ENCODE results near the gene NDUFB6.
A peak's percentile ranks its signal among the peaks of the same experiment; 100 is the strongest.
"Not testable (repeated sequence)": the region's sequence is repeated elsewhere in the genome, so short reads cannot be mapped to it uniquely, and the experiment has no call there.

NDUFB6 gene

DNA sequence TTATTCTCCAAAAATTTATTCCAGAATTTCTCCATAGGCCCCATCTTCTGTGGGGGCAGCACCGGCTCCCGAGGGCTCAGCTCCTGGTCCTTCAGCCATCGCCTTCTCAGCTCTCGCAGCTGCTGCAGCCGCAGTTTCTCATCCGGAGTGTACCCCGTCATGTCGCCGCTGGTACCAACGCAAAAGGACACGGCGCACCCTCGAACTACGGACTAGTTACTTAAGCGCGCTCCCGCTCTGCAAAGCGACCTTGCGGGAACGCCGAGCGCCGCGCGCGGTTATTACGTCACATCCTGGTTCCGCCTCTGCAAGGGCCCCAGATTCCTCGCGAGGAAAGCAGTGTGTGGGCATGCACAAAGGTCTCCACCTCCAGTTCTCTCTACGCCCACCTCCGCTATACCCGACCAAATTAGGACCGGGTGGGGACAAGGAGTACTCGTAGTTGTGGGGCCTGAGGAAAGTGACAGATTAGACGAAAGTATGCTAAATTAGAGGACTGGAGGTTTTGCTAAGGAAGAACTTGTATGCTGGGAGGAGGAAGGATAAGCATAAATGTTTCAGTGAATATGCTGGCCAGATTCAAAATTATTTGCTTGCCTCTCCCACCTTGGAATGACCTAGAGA lies at the start of gene NDUFB6:
NDUFB6 (minus strand) TSS at position 260 of the 624 bp plus-strand sequence; CDS start at position 161, 99 bp downstream.
- DNase-seq = peak; percentile 62

DNA sequence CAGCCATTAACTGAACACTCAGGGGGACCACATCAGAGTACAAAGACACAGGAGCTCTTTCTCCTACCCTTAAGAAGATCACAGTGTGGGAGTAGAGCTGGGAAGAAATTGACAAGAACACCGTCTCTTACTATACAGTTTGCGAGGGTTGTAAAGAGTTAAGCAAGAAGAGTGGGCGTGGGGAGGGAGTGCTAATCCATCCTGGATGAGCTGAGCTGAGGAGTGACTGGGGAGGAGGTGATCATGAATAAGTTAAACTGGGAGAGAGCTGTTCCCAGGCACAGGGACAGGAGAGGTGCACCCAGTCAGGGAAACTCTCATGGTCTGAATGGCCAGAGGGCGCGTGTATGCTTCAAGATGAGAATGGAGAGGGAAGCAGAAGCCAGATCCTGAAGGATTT lies 45.3 kb upstream of the NDUFB6 start:
- no peak for DNase-seq

DNA sequence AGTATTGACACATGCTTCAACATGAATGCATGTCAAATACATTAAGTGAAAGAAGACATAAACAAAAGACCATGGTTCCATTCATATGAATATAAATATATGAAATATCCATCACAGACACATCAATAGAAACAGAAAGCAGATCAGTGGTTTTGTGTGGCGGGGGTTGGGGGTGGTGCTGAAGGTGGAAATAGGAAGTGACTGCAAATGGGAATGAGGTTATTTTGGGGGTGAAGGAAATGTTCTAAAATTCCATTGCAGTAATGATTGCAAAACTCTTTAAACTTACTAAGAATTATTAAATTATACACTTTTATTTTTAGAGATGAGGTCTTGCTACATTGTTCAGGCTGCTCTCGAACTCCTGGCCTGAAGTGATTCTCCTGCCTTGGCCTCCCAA lies 33.9 kb upstream of the NDUFB6 start:
- no peak for DNase-seq

DNA sequence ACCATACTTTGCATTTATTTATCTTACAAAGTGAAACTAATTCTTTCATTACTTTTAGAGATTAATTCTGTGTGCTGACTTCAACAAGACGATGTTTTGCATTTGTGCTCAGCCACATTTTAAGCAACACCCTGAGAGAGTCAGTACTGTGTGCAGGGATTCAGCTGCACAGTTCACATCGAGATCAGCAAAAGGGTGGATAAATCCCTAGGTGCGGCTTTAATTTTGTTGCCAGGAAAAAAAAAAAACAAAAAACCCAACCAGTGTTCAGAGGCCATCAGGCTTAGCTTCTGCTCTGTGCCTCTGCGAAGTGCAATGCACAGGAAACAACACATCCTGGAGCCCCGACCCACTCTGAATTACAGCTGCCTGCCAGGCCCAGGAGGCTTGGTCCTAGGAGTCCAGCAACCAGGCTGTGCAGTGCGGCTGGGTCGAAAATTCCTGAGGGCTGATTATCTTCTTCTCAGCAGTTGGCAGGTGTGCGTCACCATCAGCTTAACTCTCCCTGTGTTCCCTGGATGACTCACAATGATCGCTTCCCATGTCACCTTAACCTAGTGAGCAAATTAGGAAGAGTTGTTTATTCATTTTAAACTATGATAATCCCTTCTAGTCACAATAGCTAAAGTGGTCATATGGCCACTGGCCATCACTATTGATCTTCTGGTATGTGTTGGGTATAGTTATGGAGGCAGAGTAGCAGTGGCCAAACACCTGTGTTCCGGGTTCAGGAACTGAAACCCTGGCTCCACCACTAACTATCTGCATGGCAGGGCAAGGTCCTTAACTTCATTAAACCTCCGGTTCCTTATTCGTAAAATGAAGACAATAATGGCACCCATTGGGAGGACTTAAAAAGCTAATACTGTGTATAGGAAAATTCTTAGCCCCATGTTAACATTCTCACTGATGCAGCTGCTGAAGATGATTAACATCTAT lies 31.2 kb upstream of the NDUFB6 start:
- no peak for DNase-seq

DNA sequence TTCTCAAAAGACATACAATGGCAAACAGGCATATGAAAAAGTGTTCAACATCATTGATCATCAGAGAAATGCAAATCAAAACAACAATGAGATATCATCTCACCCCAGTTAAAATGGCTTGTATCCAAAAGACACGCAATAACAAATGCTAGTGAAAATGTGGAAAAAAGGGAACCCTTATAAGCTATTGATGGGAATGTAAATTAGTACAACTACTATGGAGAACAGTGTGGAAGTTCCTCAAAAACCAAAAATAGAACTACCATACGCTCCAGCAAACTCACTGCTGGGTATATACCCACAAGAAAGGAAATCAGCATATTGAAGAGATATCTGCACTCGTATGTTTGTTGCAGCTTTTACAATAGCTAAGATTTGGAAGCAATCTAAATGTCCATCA lies 26.1 kb upstream of the NDUFB6 start:
- DNase-seq = not testable (repeated sequence)

DNA sequence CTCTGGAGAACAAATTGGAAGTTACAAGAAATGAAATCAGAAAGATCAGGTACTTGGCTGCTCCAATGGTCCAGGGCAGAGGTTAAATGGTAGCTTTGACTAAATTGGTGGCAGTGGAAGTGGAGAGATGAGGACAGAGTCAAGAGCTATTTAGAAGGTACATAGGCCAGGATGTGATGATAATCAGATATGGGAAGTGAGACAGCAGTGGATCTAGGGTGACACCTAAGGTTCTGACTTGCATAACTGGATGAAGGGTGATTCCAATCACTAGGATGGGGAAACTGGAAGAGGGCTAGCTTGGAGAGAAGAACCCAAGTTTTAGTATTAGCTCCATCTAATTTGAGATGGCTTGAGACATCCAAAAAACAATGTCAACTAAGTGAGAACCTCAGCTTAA lies 24.0 kb upstream of the NDUFB6 start:
- no peak for DNase-seq

DNA sequence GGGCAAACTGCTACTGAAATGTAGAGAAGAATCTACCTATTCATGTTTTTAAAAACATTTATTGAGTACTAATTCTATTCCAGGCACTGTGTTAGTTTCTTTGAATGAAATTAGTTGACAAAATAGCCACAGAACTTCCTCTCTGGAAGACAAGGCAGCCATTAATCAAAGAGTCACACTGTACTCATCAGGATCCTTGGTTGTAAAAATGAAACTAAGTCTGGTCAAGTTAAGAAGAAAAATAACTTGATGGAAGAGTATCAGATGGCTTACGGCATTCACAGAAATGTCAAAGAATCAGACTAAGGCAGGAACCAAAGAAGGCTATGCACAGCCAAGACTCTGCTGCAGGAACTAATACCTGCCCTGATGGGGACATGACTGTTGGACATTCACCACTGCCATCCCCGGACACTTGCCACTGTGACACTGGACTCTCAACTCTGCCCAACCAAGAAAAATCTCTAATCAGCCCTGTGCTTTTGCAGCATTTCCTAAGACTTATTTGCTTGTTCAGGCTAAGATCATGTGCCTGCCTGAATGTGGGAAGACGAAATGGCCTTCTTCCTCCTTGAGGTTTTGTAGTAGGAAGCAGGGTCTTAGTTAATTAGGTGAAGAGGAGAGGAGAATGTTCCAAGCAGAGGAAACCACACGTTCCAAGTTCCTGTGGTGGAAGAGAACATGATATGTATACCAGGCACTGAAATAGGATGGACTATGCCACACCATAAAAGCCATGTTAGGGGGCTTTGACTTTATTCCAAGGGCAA lies 23.3 kb upstream of the NDUFB6 start:
- DNase-seq = no peak

DNA sequence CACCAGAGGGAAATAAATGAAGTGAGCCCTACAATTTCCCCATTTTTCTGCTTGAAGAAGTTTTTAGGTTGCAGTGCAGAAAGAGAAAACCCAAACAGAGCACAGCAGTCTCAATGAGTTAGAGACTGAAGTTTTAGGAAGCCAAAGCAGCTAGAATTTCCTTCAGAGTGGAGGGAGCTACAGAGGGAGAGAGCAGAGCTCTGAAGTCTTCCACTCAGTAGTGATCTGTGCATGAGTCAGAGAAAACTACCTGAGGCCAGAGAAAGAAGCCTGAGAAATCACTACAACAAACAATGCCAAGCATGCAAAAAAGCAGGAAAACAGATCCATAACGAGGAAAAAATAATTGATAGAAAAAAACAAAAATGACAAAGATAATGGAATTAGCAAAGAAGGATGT lies 17.9 kb upstream of the NDUFB6 start:
- DNase-seq = no peak

DNA sequence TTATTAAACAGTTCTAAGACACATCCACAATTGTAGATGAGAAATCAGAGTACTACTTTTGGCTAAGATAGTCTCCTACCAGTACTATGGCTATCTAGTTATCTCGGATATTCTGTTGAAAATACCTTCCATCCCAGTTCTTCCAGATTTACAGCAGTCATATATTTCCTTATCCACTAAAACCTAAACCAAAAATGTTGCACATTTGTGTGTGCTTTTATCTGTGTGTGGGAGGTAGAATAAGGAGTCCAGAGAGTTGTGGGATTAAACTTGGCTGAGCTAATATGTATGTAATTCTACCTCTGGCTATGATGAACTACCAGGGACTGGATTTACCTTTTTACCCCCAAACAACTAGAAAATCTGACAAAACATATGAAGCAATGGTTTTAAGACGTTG lies 17.5 kb upstream of the NDUFB6 start:
- no peak for DNase-seq

DNA sequence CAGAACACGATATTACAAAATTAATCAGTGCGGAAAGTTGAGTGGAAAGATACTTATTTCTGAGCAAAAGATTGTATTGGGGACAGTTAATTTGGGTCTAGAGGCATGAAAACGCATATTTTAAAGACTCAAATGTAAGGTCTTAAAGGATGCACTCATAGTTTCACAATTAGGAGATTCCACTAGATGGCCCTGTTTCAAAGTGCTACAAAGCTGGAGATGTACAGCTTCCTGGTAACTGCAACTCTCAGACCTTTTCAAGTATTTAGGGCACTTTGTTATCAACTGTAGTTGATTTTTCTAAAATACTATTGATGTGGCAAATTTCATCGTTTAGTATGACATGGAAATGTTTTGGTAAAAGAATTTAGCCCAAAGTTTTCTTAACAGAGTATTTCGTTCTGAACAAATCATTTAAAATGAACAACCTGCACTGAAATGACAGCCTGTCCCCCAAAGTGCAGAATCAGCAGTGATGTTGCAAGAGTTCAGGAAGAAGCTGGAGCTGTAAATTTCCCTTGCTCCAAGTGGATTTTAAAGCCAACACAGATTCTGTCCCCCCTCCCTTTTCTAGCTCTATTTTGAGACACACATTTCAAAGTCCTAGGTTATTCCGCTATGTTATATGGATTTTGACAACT lies 16.2 kb upstream of the NDUFB6 start:
- peak; percentile 2 for DNase-seq

DNA sequence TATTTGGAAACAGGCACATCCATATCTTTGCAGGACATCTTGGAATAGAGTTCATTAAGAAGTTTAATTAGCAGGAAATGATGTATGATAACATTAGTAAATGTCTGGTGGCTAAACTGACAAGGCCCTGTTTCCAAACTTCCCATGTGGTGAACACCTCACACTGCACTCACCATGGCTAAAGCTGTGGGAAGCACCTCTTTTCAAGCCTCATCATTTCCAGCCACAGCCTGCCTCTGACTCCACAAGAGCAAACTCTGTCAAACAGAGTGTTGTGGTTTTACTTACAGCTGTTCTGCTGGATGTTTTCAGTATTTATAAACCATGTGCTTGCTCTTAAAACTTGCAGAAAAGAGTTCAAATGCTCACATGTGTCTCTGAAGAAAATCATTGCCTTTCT lies 14.9 kb upstream of the NDUFB6 start:
- DNase-seq = no peak

DNA sequence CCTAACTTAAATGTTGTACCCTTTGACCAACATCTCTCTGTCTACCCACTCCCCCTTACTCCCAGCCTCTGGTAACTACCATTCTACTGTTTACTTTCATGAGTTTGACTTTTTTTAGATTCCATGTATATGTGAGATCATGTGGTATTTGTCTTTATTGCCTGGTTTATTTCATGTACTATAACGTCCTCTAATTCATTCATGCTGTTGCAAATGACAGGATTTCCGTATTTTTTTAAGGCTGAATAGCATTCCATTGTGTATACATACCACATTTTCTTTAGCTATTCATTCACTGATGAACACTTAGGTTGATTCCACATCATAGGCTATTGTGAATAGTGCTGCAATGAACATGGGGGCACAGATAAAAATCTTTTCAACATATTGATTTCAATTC lies 11.8 kb upstream of the NDUFB6 start:
- DNase-seq = no peak

DNA sequence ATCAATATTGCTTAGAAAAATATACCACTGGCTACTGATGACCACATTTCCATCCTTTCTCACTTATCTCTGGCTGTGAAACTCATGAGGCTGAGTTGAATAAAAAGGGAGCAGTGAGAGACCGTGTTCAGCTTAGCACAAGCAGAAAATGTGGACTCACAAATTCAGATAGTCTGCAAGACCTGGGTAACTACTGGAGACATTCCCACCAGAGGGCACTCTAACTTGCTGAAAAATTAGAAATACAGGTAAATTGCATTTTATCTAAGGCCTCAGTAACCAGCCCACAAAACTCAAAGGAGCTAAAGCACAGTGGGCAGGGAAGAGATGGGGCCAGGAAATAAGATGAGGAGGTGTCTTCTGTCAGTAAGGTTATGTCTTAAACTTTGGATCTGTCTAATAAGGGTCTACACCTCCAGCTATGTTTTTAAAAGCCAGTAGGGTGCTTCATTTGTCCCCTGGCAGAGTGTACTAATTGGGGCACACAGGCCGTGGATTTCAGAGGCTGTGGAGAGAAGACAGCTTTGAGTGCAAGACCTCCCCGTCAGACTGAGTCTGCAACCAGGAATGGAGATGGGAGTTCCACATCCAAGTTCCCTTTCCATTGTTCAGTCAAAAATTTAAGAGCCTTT lies 8.7 kb upstream of the NDUFB6 start:
- peak; percentile 27 for DNase-seq

DNA sequence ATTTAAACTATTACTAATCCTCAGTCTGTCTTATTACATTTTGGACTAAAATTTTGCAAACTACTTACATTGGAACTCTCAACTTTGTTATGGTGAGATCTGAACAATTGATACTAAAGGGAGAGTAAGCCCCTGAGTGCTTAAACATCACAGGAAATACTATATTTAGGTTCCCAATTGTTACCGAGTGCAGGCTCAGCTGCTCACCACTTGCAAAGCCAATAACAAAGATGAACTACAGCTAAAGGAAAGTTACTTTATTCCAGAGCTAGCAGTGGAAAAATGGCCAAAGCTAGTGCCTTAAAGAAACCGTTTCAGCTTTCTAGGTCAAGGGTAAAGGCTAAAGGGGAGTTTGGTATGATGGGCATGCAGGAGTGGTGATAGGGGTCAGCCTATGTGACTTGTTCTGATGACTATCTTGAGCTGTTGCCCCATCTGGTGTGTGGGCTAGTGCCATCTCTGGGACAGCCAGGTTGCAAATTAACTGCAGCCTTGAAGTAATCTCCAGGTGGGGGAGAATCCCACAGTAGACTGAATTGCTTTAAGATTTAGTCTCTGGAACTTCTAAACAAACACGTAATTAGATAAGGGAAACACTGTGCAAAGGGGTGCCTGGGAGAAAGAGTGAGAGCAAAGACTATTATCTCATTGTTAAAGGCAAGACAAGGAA lies 7.8 kb upstream of the NDUFB6 start:
- no peak for DNase-seq

DNA sequence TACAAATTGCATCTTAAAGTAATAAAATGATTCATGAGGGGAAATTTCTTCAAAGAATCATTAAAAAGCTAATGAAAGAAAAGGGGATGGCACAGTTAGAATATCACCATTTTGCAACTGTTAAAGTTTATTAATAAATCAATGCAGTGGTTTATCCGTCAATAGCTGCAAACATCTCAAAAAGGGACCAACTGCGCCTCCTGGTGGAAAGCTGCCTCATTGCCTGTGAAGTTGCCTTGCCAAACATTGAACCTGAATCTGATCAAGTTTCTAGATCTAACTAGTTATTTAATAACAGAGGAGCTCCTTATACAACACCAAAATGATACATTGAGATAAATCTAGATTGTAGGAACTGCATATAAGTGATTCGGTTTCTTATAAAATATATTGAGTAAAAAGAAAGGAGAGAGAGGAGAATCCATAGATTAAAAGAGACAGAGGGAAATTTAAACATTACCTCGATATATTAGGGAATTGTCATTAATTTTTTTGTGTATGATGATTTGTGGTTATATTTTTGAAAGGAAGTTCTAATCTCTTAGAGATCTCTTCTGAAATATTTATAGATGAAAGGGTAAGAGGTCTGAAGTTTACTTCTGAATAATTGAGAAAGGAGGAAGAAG lies 6.9 kb upstream of the NDUFB6 start:
- DNase-seq = no peak

DNA sequence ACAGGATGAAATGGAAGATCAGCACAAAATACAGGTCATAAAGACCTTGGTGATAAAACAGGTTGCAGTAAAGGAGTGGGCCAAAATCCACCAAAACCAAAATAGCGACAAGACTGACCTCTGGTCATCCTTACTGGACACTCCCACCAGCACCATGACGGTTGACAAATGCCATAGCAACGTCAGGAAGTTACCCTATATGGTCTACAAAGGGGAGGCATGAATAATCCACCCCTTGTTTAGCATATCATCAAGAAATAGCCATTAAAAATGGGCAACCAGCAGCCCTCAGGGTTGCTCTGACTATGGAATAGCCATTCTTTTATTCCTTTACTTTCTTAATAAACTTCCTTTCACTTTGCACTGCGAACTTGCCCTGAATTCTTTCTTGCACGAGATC lies 6.0 kb upstream of the NDUFB6 start:
- DNase-seq = no peak

DNA sequence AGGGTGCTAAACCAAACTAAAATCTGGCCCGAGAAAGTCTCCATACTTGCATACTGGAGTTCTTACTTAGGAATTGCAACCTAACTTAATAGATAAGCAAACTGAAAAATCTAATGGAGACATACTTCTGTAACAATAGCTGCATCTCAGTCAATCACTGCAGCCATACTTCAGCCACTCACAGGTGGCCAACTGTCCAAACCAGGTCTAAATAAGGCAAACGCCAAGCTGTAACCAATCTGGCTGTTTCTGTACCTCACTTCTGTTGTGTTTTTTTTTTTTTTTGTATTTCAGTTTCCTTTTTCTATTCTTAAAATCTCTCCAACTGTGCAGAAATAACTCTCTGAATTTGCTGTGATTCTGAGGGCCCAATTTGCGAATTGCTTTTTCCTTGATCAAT lies 4.4 kb upstream of the NDUFB6 start:
- no peak for DNase-seq

DNA sequence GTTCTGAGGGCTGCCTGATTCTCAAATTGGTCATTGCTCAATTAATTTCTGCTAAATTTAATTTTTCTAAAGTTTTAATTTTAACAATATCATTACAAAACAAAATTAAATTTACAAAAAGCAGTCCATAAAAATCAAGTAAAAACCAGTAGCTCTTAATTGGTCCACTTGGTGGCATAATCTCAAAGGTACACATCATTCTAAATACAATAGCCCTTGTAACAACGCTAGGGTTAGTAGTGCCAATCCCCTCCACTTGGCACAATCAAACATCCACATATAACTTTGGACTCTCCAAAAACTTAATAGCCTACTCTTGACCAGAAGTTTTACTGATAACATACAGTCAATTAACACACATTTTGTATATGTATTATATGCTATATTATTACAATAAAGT lies 1.9 kb upstream of the NDUFB6 start:
- no peak for DNase-seq

DNA sequence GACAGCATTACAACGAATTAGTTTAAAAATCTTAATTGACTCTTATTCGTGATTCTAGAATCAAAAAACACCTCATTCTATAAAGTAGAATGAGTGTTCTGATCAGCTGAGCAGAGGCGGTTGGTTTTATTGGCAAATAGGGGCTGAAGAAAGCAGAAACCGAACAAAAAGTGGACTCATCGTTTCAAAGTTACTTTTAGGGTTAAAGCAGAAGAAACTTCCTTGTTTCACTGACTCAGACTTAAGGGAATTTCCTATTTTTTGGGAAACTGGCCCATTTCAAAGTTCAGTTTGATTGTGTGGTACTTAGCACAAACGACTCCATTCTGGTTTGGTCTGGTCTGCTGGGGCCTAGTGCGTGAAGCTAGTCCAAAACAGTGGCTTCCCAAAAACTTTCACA lies 862 bp upstream of the NDUFB6 start:
- no peak for DNase-seq

DNA sequence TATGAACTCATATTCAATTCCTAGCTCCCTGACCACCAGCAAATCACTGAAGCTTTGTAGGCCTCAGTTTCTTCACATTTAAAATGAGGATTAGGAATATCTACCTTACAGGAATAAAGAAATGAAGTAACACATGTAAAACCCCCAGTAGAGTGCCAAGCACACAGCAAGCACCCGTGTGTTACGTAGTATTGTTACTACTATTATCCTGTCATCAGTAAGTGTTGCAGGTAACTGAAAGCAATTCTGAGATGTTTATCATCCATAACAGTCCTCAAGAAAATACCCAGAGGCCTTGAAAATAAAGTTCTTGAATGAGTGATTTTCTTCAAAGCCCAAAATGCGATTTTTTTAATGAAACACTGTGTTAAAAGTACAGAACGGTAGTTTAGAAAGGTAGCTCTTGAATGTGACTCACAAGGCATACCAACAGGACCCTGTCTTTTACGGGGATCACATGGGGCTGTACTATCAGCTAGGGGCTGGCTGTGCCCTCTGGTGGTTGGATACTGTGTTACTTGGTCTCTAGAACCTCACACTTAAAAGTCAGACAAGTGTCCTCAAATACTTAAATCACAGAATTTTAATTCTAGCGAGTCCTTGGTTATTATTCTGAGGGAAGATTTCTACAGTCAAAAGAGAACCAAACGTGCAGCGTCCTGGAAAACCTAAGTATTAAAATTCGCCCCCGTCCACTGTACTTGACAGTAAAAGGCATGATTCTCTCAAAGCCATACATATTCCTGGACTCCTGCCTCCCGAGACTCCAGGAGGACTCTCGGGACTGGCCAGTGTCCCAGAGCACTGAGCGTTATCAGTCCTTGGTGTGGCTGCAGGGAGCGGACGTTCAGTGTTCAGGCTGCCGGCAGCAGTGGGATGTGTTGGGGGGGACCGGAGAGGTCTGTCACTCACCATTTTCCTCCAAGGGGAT lies 725 bp downstream of the NDUFB6 start:
- DNase-seq = peak; percentile 10

Data from NCI-H1436 treated with DMSO at 0.1 percent for 48 hours (cell line).